22Rv1 (cell line): ENCODE results near the gene ZMAT5.

Source experiments
- CTCF ChIP-seq: fragments of 450-650 bp; IDR thresholded peaks from 2 replicates; pipeline ENCODE4 v1.5.1; 2017; ENCODE audit warnings: mild to moderate bottlenecking
- ZFX ChIP-seq: fragments of 450-650 bp; IDR thresholded peaks from 2 replicates; pipeline ENCODE4 v1.6.1; 2017; ENCODE audit warnings: antibody characterized with exemption, borderline replicate concordance

DNA sequence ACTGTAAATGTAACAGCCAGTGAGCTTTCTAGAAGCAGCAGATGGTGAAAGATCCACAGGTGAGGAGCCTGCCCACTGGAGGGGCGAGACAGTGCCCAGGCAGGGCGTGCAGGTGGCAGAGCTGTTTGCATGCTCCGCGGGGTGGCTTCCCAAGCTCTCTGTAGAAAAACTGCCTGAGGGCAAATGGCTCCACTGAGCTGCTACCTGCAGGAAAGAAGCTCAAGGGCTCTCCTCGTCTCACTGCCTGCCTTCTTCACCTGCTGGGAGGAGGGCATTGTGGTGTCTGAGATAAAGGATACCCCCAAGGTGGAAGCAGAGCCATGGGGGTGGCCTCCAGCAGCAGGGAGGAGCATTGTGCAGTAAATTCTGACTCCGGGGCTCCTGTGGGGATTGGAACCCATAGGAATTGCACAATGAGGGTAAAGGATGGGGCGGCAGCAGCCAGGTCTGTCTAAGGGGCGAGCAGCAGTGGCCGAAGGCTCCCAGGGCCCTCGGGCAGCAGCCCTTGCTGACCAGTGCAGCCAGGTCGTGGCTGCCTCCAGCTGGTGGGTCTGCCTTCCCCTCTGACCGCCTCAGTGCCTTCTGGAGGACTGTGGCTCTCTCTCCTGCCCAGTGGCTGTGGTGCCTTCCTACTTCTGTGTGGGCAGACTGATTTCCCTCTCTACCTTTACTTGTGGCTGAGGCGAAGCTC lies 75.0 kb downstream of the ZMAT5 start:
- no peak for TF ChIP-seq CTCF
- TF ChIP-seq ZFX = no peak
